Calu3 (cell line): ENCODE results near the gene CROCC. TPM values are rescaled to one million over a fixed set of nuclear protein-coding genes. Genes with fewer than 3 reads are reported as not detected.
A peak's percentile ranks its signal among the peaks of the same experiment; 100 is the strongest.

Source experiments
- BruUV-seq: library from RNA; stranded (reverse); fragments of 400-500 nt; replicated peaks from 2 replicates; lab custom pipeline; 2021; lab: Mats Ljungman, UMichigan
- CTCF ChIA-PET: fragments of 300-600 bp; sonication (Branson Sonifier 250); formaldehyde crosslinking; loops from one replicate; lab custom pipeline; 2022; ENCODE audit warnings: antibody characterized with exemption; lab: Charles Lee
- DNase-seq: peaks from one replicate; pipeline ENCODE4 v3.0.0; 2022
- H3K27ac Mint-ChIP-seq: one replicate; pipeline ENCODE4 v1.8.0; 2022; ENCODE audit warnings: mixed read lengths; ENCODE audit not compliant: unreplicated experiment
- H3K27me3 Mint-ChIP-seq: one replicate; pipeline ENCODE4 v1.8.0; 2022; ENCODE audit warnings: mixed read lengths; ENCODE audit not compliant: unreplicated experiment
- H3K36me3 Mint-ChIP-seq: one replicate; pipeline ENCODE4 v1.8.0; 2022; ENCODE audit warnings: mild to moderate bottlenecking, moderate library complexity, mixed read lengths; ENCODE audit not compliant: insufficient read depth, unreplicated experiment
- H3K4me1 Mint-ChIP-seq: one replicate; pipeline ENCODE4 v1.8.0; 2022; ENCODE audit warnings: mild to moderate bottlenecking, low read depth, mixed read lengths; ENCODE audit not compliant: unreplicated experiment
- H3K4me3 Mint-ChIP-seq: one replicate; pipeline ENCODE4 v1.8.0; 2022; ENCODE audit warnings: mild to moderate bottlenecking, low read depth, moderate library complexity, mixed read lengths; ENCODE audit not compliant: unreplicated experiment
- H3K9me3 Mint-ChIP-seq: one replicate; pipeline ENCODE4 v1.8.0; 2022; ENCODE audit warnings: low read depth, mixed read lengths; ENCODE audit not compliant: unreplicated experiment
- CTCF ChIP-seq: fragments of 200-600 bp; IDR thresholded peaks from one replicate; pipeline ENCODE4 v1.8.0; 2022; ENCODE audit warnings: antibody characterized with exemption; ENCODE audit not compliant: unreplicated experiment
- intact Hi-C: fragments of 100-400 bp; cut with micrococcal nuclease; formaldehyde crosslinking; loops from one replicate; pipeline ENCODE4 v1.10.0; 2022; ENCODE audit not compliant: unreplicated experiment
- total RNA-seq: library from RNA; stranded (reverse); gene quantifications from 2 replicates; pipeline ENCODE4 v1.2.3, GENCODE V29; 2022

CROCC gene
- total RNA-seq, 1 experiment from 2014 or later: 12.0 TPM

- BruUV-seq: no TSS peak
- peaks cover 11% of the 10 kb centered on the region for H3K4me1 Mint-ChIP-seq
- no peaks in the 10 kb centered on the region for H3K9me3 Mint-ChIP-seq
- no peak for DNase-seq
- H3K4me3 Mint-ChIP-seq: peak overlapping the region; percentile 60
- no peak overlapping the region for H3K27ac Mint-ChIP-seq
- intact Hi-C loops: no loop called here
- no peaks in the 10 kb centered on the region for H3K36me3 Mint-ChIP-seq
- CTCF ChIA-PET: no interaction called here
- TF ChIP-seq CTCF: no peak
- peaks cover 38% of the 10 kb centered on the region for H3K27me3 Mint-ChIP-seq
These were observed 58.0 kb downstream of the CROCC start for GRCh38 chr1:16979475-16980327.

- intact Hi-C loops: no loop called here
- peaks cover 11% of the 10 kb centered on the region for H3K4me1 Mint-ChIP-seq
- peak; percentile 9 for DNase-seq
- H3K4me3 Mint-ChIP-seq: peak within 1 kb of the TSS; percentile 60
- H3K27ac Mint-ChIP-seq: peak within 1 kb of the TSS; percentile 68
- BruUV-seq: no TSS peak
- TF ChIP-seq CTCF: no peak
- H3K36me3 Mint-ChIP-seq: no peaks in the 10 kb centered on the region
- no peaks in the 10 kb centered on the region for H3K9me3 Mint-ChIP-seq
- CTCF ChIA-PET: no interaction called here
- H3K27me3 Mint-ChIP-seq: peaks cover 38% of the 10 kb centered on the region
These were observed 58.9 kb downstream of the CROCC start, which contains the start of gene MFAP2 for GRCh38 chr1:16980473-16981268. Gene MFAP2 (minus strand): TSS chr1:16980620. CDS start chr1:16978273, 2,347 bp downstream.

- intact Hi-C loops: no loop called here
- no TSS peak for BruUV-seq
These were observed 59.6 kb downstream of the CROCC start for GRCh38 chr1:16981269-16981849.

More at GRCh38 chr1:16981269-16981849, 59.6 kb downstream of the CROCC start:
- H3K36me3 Mint-ChIP-seq: no peaks in the 10 kb centered on the region
- H3K9me3 Mint-ChIP-seq: no peaks in the 10 kb centered on the region
- no peak for DNase-seq
- peaks cover 38% of the 10 kb centered on the region for H3K27me3 Mint-ChIP-seq
- no peak for TF ChIP-seq CTCF
- peaks cover 11% of the 10 kb centered on the region for H3K4me1 Mint-ChIP-seq
- CTCF ChIA-PET: no interaction called here
- peak overlapping the region; percentile 68 for H3K27ac Mint-ChIP-seq
- peak overlapping the region; percentile 60 for H3K4me3 Mint-ChIP-seq
